GM21619 (cell line): Measurements from ENCODE around the gene KICS2.
A peak's percentile ranks its signal among the peaks of the same experiment; 100 is the strongest.
"Not testable (repeated sequence)": the region's sequence is repeated elsewhere in the genome, so short reads cannot be mapped to it uniquely, and the experiment has no call there.

Source experiments
- ATAC-seq: cut with Tn5 transposase; IDR thresholded peaks from one replicate; pipeline ENCODE4 v1.9.1; 2021; ENCODE audit not compliant: unreplicated experiment

Gene KICS2

GRCh38 chr12:64217643-64218042 lies 4.5 kb downstream of the KICS2 start:
- not testable (repeated sequence) for ATAC-seq

GRCh38 chr12:64216239-64216638 lies 5.9 kb downstream of the KICS2 start:
- ATAC-seq, result no peak

GRCh38 chr12:64212119-64212746 lies 9.9 kb downstream of the KICS2 start:
- no peak for ATAC-seq

GRCh38 chr12:64207453-64207852 lies 14.6 kb downstream of the KICS2 start:
- no peak for ATAC-seq

- ATAC-seq, result no peak
Measured at GRCh38 chr12:64205542-64205941, 16.6 kb downstream of the KICS2 start.

- no peak for ATAC-seq
Measured at GRCh38 chr12:64203775-64204174, 18.3 kb downstream of the KICS2 start.

GRCh38 chr12:64203036-64203435 lies 19.1 kb downstream of the KICS2 start:
- ATAC-seq, result no peak

- not testable (repeated sequence) for ATAC-seq
Measured at GRCh38 chr12:64195841-64196240, 26.3 kb downstream of the KICS2 start.

- ATAC-seq, result no peak
Measured at GRCh38 chr12:64194333-64195149, 27.6 kb downstream of the KICS2 start.

GRCh38 chr12:64193931-64194330 lies 28.2 kb downstream of the KICS2 start:
- ATAC-seq, result no peak

- ATAC-seq, result peak; percentile 95
Measured at GRCh38 chr12:64192644-64193444, 29.3 kb downstream of the KICS2 start.

GRCh38 chr12:64190140-64190539 lies 32.0 kb downstream of the KICS2 start:
- no peak for ATAC-seq

- no peak for ATAC-seq
Measured at GRCh38 chr12:64189530-64189929, 32.6 kb downstream of the KICS2 start.

GRCh38 chr12:64187794-64188193 lies 34.3 kb downstream of the KICS2 start:
- ATAC-seq, result no peak

GRCh38 chr12:64187370-64187769 lies 34.7 kb downstream of the KICS2 start:
- no peak for ATAC-seq

- peak; percentile 97 for ATAC-seq
Measured at GRCh38 chr12:64186789-64187188, 35.3 kb downstream of the KICS2 start.

GRCh38 chr12:64184216-64184615 lies 37.9 kb downstream of the KICS2 start:
- ATAC-seq, result no peak

- no peak for ATAC-seq
Measured at GRCh38 chr12:64181430-64182291, 40.4 kb downstream of the KICS2 start.

- no peak for ATAC-seq
Measured at GRCh38 chr12:64180951-64181350, 41.1 kb downstream of the KICS2 start.

GRCh38 chr12:64178122-64178521 lies 44.0 kb downstream of the KICS2 start:
- no peak for ATAC-seq

- ATAC-seq, result no peak
Measured at GRCh38 chr12:64177001-64177400, 45.1 kb downstream of the KICS2 start.
